ENCODE data around the gene EXPH5.

- TF ChIP-seq CTCF (IDR thresholded peaks at IDR 0.05) (no peak), ZFX (IDR thresholded peaks at IDR 0.05; ENCODE audit: borderline replicate concordance) (no peak)
These were observed 101.6 kb downstream of the EXPH5 start for GRCh38 chr11:108491936-108492335.

Measured in 22Rv1 (cell line).